HS-27A (cell line): Measurements from ENCODE around the gene SOSTDC1.

Experiments used
- DNase-seq: peaks from one replicate; pipeline ENCODE4 v3.0.0-alpha.2; 2012; ENCODE audit warnings: low read depth, missing footprints

The SOSTDC1 gene

GRCh38 chr7:16419126-16419525, 46.4 kb downstream of the SOSTDC1 start:
- DNase-seq: no peak

GRCh38 chr7:16417906-16418305, 47.6 kb downstream of the SOSTDC1 start:
- DNase-seq: no peak

- DNase-seq: no peak
Observed at GRCh38 chr7:16416289-16417282, 49.0 kb downstream of the SOSTDC1 start.

GRCh38 chr7:16412274-16413254, 53.0 kb downstream of the SOSTDC1 start:
- DNase-seq: no peak
